Peyer's patch (tissue), 4 donors: ENCODE results near the gene PAQR6.

Experiments used
- POLR2A ChIP-seq, 2 donors: fragments of 450-650 bp; IDR thresholded peaks; one replicate each; pipeline ENCODE4 v1.5.1; 2017; ENCODE audit warnings: antibody characterized with exemption in 2 of 2, mild to moderate bottlenecking in 2 of 2, moderate library complexity in 2 of 2
- TF ChIP-seq, protein P1 (sequence below), 6 experiments: fragments of 450-650 bp in 4 of 6; fragments of 200-600 bp in 2 of 6; sonication (generic) in 1 of 6; IDR thresholded peaks; one replicate each; pipeline ENCODE4 v1.5.1; 2017 to 2019; ENCODE audit warnings: antibody characterized with exemption in 6 of 6, mild to moderate bottlenecking in 3 of 6, moderate library complexity in 1 of 6

DNA sequence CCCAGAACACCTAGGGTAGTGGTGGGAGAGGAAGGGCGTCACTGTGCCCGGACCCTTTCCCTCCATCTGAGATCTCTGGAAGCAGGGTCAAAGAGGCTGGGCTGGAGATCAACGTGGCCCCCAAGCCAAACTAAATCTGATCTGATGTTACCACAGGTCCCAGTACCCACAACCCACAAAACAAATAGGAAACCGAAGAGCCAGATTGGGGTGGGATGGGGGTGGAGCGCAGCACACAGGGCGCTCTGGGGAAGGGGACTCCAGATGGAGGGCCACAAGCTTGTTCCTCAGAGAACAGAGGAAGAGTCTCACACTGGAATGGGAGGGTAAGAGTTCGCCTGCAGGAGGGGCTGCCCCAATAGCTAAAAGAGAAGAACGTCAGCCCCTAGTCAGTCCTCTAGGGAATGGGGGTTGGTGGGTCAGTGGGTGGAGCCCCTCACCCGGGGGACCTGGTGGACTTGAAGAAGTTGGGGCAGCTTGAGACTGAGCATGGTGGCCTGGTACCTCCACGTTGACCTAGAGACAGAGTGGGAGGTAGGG, 1.5 kb downstream of the PAQR6 start:
- TF ChIP-seq POLR2A (IDR thresholded peaks at IDR 0.05) = no peak
- TF ChIP-seq, protein P1, sequence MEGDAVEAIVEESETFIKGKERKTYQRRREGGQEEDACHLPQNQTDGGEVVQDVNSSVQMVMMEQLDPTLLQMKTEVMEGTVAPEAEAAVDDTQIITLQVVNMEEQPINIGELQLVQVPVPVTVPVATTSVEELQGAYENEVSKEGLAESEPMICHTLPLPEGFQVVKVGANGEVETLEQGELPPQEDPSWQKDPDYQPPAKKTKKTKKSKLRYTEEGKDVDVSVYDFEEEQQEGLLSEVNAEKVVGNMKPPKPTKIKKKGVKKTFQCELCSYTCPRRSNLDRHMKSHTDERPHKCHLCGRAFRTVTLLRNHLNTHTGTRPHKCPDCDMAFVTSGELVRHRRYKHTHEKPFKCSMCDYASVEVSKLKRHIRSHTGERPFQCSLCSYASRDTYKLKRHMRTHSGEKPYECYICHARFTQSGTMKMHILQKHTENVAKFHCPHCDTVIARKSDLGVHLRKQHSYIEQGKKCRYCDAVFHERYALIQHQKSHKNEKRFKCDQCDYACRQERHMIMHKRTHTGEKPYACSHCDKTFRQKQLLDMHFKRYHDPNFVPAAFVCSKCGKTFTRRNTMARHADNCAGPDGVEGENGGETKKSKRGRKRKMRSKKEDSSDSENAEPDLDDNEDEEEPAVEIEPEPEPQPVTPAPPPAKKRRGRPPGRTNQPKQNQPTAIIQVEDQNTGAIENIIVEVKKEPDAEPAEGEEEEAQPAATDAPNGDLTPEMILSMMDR (IDR thresholded peaks at IDR 0.05) = no peak
